IgD-negative memory B cell (primary cell): Measurements from ENCODE around the gene EIF2AK2. TPM values are rescaled to one million over a fixed set of nuclear protein-coding genes. Genes with fewer than 3 reads are reported as not detected.
A peak's percentile ranks its signal among the peaks of the same experiment; 100 is the strongest.

Experiments
- H3K27ac Mint-ChIP-seq, 3 donors: one replicate each; pipeline ENCODE4 v1.8.0; 2020 to 2022; ENCODE audit warnings: mild to moderate bottlenecking in 3 of 3, mixed read lengths in 3 of 3, moderate library complexity in 1 of 3
- H3K27me3 Mint-ChIP-seq: one replicate; pipeline ENCODE4 v1.8.0; 2021; ENCODE audit warnings: mixed read lengths
- H3K36me3 Mint-ChIP-seq: one replicate; pipeline ENCODE4 v1.8.0; 2020; ENCODE audit warnings: mild to moderate bottlenecking, mixed read lengths
- H3K4me1 Mint-ChIP-seq, 3 donors: one replicate each; pipeline ENCODE4 v1.8.0; 2020 to 2022; ENCODE audit warnings: mixed read lengths in 3 of 3, mild to moderate bottlenecking in 1 of 3
- H3K4me3 Mint-ChIP-seq, 4 donors: one replicate each; pipeline ENCODE4 v1.8.0; 2020 to 2022; ENCODE audit warnings: mild to moderate bottlenecking in 4 of 4, mixed read lengths in 4 of 4, moderate library complexity in 3 of 4
- H3K9me3 Mint-ChIP-seq, 3 donors: one replicate each; pipeline ENCODE4 v1.8.0; 2020 to 2021; ENCODE audit warnings: mixed read lengths in 3 of 3, mild to moderate bottlenecking in 1 of 3
- polyA plus RNA-seq: library from polyadenylated mRNA; unstranded; fragments of 300-500 nt; fragmentation: Illumina TruSeq; gene quantifications from one replicate; pipeline ENCODE4 v1.2.3, GENCODE V29; 2021

Gene EIF2AK2
- polyA plus RNA-seq, 1 donor from 2014 or later, result 40.0 TPM

GRCh38 chr2:37100054-37100453 lies 56.7 kb downstream of the EIF2AK2 start:
- Mint-ChIP-seq H3K4me3 (peak overlapping the region in 1 of 4 donors; percentile 20), H3K27me3 (no peaks in the 10 kb centered on the region), H3K27ac (peak overlapping the region; percentile 6 to 15 (median 14)), H3K4me1 (peaks cover 0 to 9% (median 6%) of the 10 kb centered on the region in 3 donors), H3K9me3 (no peaks in the 10 kb centered on the region), H3K36me3 (peaks cover 5% of the 10 kb centered on the region)

DNA sequence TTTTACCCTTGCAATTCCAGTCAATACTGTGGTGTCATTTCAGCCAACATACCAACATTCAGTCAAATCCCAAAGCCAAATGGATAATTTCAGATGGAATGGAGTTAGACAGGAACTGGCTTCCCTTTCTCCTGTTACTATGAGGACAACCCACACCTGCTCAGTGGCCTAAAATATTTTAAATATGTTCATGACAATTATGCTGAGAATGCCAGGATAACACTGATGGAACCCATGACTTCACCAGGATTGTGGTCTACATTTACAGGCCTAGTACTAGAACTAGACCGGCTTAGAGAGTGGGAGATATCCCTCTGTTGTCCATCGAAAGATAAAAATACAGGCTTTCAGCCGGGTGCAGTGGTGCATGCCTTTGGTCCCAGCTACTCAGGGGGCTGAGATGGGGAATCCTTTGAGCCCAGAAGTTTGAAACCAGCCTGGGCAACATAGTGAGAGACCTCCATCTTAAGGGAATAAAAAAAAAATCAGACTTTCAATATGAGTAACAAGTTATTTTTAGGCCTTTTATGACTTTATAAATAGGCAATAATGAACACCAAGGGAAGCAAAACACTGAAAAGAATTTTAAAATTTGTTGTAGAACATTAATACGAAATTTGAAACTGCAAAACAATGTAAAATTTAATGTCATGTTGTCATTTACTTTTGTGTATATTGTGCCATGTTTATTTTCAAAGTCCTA lies 58.2 kb downstream of the EIF2AK2 start:
- Mint-ChIP-seq H3K4me1 (peaks cover 5 to 15% (median 11%) of the 10 kb centered on the region in 3 donors), H3K27ac (no peak overlapping the region), H3K4me3 (no peak overlapping the region), H3K27me3 (no peaks in the 10 kb centered on the region), H3K36me3 (peaks cover 12% of the 10 kb centered on the region), H3K9me3 (no peaks in the 10 kb centered on the region)

GRCh38 chr2:37096568-37096967 lies 60.2 kb downstream of the EIF2AK2 start:
- Mint-ChIP-seq H3K4me1 (peaks cover 18 to 26% (median 22%) of the 10 kb centered on the region in 3 donors), H3K9me3 (no peaks in the 10 kb centered on the region), H3K27ac (peak overlapping the region; percentile 15 to 53 (median 49)), H3K27me3 (no peaks in the 10 kb centered on the region), H3K4me3 (no peak overlapping the region), H3K36me3 (peaks cover 18% of the 10 kb centered on the region)

GRCh38 chr2:37091873-37092272 lies 64.9 kb downstream of the EIF2AK2 start:
- no peaks in the 10 kb centered on the region for H3K9me3 Mint-ChIP-seq
- peaks cover 18% of the 10 kb centered on the region for H3K36me3 Mint-ChIP-seq
- H3K4me1 Mint-ChIP-seq, result peaks cover 41 to 42% (median 42%) of the 10 kb centered on the region in 3 donors
- no peaks in the 10 kb centered on the region for H3K27me3 Mint-ChIP-seq
- peak overlapping the region; percentile 60 to 90 (median 82) for H3K4me3 Mint-ChIP-seq
- peak overlapping the region; percentile 32 to 87 (median 83) for H3K27ac Mint-ChIP-seq

DNA sequence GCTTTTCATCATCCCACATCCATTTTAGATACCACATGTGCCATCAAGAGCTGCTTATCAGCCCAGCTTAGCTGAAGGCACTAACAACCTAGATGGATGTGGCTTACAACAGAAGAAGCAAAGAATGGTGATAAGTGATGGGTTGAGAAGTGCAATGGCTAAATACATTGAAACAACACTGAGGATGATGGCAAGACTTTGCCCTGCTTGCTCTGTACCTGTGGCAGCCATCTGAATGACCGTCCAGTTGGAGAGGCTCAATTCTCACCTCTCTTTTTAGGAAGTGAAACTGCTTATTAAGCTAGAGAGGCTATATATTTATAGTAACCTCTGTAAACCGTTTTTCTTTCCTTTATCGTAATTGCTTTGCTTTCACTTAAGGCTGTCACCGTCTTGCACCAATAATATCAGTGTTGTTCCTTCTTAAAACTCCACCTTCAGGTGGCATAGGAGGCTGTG lies 66.7 kb downstream of the EIF2AK2 start:
- H3K27ac Mint-ChIP-seq, result peak overlapping the region; percentile 23 to 81 (median 58)
- H3K36me3 Mint-ChIP-seq, result peaks cover 17% of the 10 kb centered on the region
- peaks cover 38 to 45% (median 43%) of the 10 kb centered on the region in 3 donors for H3K4me1 Mint-ChIP-seq
- no peaks in the 10 kb centered on the region for H3K9me3 Mint-ChIP-seq
- no peaks in the 10 kb centered on the region for H3K27me3 Mint-ChIP-seq
- H3K4me3 Mint-ChIP-seq, result peak overlapping the region; percentile 34 to 81 (median 56)

GRCh38 chr2:37085731-37086147 lies 71.0 kb downstream of the EIF2AK2 start:
- no peaks in the 10 kb centered on the region for H3K9me3 Mint-ChIP-seq
- H3K27ac Mint-ChIP-seq, result peak overlapping the region in 1 of 3 donors; percentile 67
- H3K4me3 Mint-ChIP-seq, result no peak overlapping the region
- peaks cover 8% of the 10 kb centered on the region for H3K36me3 Mint-ChIP-seq
- H3K27me3 Mint-ChIP-seq, result no peaks in the 10 kb centered on the region
- peaks cover 33 to 52% (median 42%) of the 10 kb centered on the region in 3 donors for H3K4me1 Mint-ChIP-seq

GRCh38 chr2:37084797-37085196 lies 72.0 kb downstream of the EIF2AK2 start:
- Mint-ChIP-seq H3K27me3 (no peaks in the 10 kb centered on the region), H3K4me3 (no peak overlapping the region), H3K9me3 (no peaks in the 10 kb centered on the region), H3K27ac (no peak overlapping the region), H3K36me3 (peaks cover 12% of the 10 kb centered on the region), H3K4me1 (peaks cover 35 to 56% (median 46%) of the 10 kb centered on the region in 3 donors)

DNA sequence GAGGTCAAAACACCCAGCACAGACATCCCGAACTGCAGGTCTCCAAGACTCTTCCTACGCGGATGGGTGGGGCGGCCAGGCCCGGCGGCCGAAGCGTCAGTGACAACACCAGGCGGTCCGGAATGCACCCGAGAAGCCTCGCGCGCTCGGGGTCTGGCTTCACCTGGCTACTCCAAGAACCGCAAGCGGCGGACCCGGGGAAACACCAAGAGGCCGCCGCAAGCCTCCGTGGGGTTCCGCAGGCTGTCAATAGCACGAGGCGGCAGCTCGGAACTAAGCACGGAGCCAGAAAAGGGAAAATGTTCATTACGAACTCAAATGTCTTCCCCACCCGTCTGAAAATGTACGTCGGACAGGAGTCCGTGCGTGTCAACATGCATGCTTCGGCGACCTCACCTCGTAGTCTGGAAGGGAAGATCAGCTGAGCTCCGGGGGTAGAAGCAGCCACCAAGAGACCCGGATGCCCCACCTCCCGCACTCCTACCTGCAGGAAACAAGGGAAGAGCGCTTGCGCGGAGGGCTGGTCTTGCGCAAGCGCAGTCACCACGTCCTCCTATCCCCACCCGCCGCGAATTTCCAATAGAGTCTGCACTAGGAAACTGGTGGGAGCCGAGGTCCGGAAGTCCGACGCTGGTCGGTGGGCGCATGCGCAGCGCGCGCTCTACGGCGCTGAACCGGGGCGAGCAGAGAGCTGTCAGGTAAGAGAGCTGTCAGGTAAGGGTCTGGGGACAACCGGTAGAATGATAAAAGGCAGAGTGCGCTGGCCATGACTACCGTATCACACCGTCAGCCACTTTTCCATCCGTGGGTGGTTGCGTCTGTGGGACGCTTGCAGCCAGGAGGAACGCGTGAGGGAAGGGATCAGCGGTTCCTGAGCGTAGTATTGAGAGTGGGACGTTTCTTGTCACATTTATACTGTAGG lies 72.6 kb downstream of the EIF2AK2 start, which contains the start of the genes GPATCH11 and HEATR5B:
Gene GPATCH11 (plus strand): TSS at position 646 of the 922 bp plus-strand sequence. CDS start 3,864 bp downstream, outside the sequence.
Gene HEATR5B (minus strand): TSS at position 500 of the 922 bp plus-strand sequence. CDS start 958 bp downstream, outside the sequence.
- Mint-ChIP-seq H3K4me3 (no peak within 1 kb of the TSS), H3K27ac (no peak within 1 kb of the TSS), H3K36me3 (peaks cover 12% of the 10 kb centered on the region), H3K27me3 (no peaks in the 10 kb centered on the region), H3K4me1 (peaks cover 36 to 56% (median 47%) of the 10 kb centered on the region in 3 donors), H3K9me3 (no peaks in the 10 kb centered on the region)

GRCh38 chr2:37080689-37081088 lies 76.1 kb downstream of the EIF2AK2 start:
- peaks cover 16% of the 10 kb centered on the region for H3K36me3 Mint-ChIP-seq
- H3K27me3 Mint-ChIP-seq, result no peaks in the 10 kb centered on the region
- H3K4me3 Mint-ChIP-seq, result peak overlapping the region in 3 of 4 donors; percentile 63 to 87 (median 84)
- peak overlapping the region; percentile 76 to 82 (median 76) for H3K27ac Mint-ChIP-seq
- peaks cover 25 to 52% (median 37%) of the 10 kb centered on the region in 3 donors for H3K4me1 Mint-ChIP-seq
- no peaks in the 10 kb centered on the region for H3K9me3 Mint-ChIP-seq

GRCh38 chr2:37080266-37080665 lies 76.5 kb downstream of the EIF2AK2 start:
- H3K36me3 Mint-ChIP-seq, result peaks cover 16% of the 10 kb centered on the region
- peak overlapping the region; percentile 56 to 82 (median 76) for H3K27ac Mint-ChIP-seq
- no peaks in the 10 kb centered on the region for H3K9me3 Mint-ChIP-seq
- no peaks in the 10 kb centered on the region for H3K27me3 Mint-ChIP-seq
- peaks cover 25 to 52% (median 37%) of the 10 kb centered on the region in 3 donors for H3K4me1 Mint-ChIP-seq
- H3K4me3 Mint-ChIP-seq, result peak overlapping the region in 3 of 4 donors; percentile 63 to 87 (median 84)

DNA sequence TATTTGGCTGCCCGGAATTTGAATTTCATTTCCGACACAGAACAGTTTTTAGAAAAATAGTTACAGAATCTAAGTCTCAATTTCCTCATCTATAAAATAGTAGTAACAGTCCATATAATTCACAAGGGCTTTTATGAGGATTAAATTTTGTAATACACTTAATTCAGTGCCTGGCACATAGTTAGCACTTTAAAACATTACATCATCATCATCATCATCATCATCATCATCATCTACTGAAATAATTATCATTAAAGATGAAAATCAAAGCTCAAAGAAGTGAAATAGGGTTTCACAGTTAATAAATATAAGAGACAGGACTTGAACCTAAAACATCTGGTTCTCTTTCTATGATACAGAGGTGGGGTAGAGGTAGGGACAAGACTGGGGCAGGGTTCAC lies 85.8 kb downstream of the EIF2AK2 start:
- H3K4me3 Mint-ChIP-seq, result no peak overlapping the region
- no peak overlapping the region for H3K27ac Mint-ChIP-seq
- H3K36me3 Mint-ChIP-seq, result peaks cover 12% of the 10 kb centered on the region
- H3K27me3 Mint-ChIP-seq, result no peaks in the 10 kb centered on the region
- peaks cover 6 to 16% (median 15%) of the 10 kb centered on the region in 3 donors for H3K4me1 Mint-ChIP-seq
- no peaks in the 10 kb centered on the region for H3K9me3 Mint-ChIP-seq

GRCh38 chr2:37068686-37069085 lies 88.1 kb downstream of the EIF2AK2 start:
- no peaks in the 10 kb centered on the region for H3K9me3 Mint-ChIP-seq
- no peak overlapping the region for H3K27ac Mint-ChIP-seq
- peaks cover 5% of the 10 kb centered on the region for H3K36me3 Mint-ChIP-seq
- no peaks in the 10 kb centered on the region for H3K27me3 Mint-ChIP-seq
- H3K4me3 Mint-ChIP-seq, result no peak overlapping the region
- H3K4me1 Mint-ChIP-seq, result peaks cover 6 to 12% (median 10%) of the 10 kb centered on the region in 3 donors

DNA sequence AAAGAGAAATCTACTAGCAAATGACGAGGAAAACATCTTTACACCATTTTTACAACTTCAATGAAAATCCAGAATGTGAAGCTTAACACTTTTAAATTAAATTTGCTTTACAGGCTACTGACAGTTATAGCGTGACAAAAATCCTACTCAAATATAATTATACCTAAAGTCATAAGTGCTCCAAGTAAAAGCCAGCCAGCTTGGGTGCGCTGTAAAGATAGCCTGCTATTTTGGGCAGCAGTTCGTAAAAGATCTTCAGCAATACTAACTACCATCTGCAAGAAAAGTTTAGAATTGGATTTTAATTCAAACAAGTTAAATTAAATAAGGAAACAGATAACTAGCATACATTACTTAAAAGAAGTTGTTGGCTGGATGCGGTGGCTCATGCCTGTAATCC lies 95.0 kb downstream of the EIF2AK2 start:
- Mint-ChIP-seq H3K9me3 (no peaks in the 10 kb centered on the region), H3K4me3 (no peak overlapping the region), H3K4me1 (peaks cover 0 to 3% (median 0%) of the 10 kb centered on the region in 3 donors), H3K27me3 (no peaks in the 10 kb centered on the region), H3K27ac (no peak overlapping the region), H3K36me3 (no peaks in the 10 kb centered on the region)

GRCh38 chr2:37061013-37061711 lies 95.6 kb downstream of the EIF2AK2 start:
- no peak overlapping the region for H3K27ac Mint-ChIP-seq

More at GRCh38 chr2:37061013-37061711, 95.6 kb downstream of the EIF2AK2 start:
- Mint-ChIP-seq H3K4me3 (no peak overlapping the region), H3K9me3 (no peaks in the 10 kb centered on the region), H3K36me3 (no peaks in the 10 kb centered on the region), H3K4me1 (peaks cover 0 to 4% (median 0%) of the 10 kb centered on the region in 3 donors), H3K27me3 (no peaks in the 10 kb centered on the region)
